ENCODE data around the gene CRADD. TPM values are rescaled to one million over a fixed set of nuclear protein-coding genes. Genes with fewer than 3 reads are reported as not detected.

Gene CRADD
- total RNA-seq, 1 experiment from 2014 or later = 9.6 TPM

- DNase-seq = no peak
- Histone ChIP-seq H3K36me3 (replicated peaks; ENCODE audit: control insufficient read depth, insufficient read depth, low read length) (no peaks in the 10 kb centered on the region), H3K4me3 (ENCODE audit: insufficient read depth, low read depth, low read length) (no peak overlapping the region), H3K27me3 (ENCODE audit: control insufficient read depth, insufficient read depth, low read length) (no peaks in the 10 kb centered on the region)
Measured at GRCh38 chr12:93813972-93814821, 137.0 kb downstream of the CRADD start.

- Histone ChIP-seq H3K27me3 (ENCODE audit: control insufficient read depth, insufficient read depth, low read length) (no peaks in the 10 kb centered on the region), H3K4me3 (ENCODE audit: insufficient read depth, low read depth, low read length) (no peak overlapping the region), H3K36me3 (replicated peaks; ENCODE audit: control insufficient read depth, insufficient read depth, low read length) (no peaks in the 10 kb centered on the region)
- no peak for DNase-seq
Measured at GRCh38 chr12:93818488-93819049, 141.4 kb downstream of the CRADD start.

GRCh38 chr12:93819050-93819491, 141.9 kb downstream of the CRADD start:
- no peak for DNase-seq
- Histone ChIP-seq H3K4me3 (ENCODE audit: insufficient read depth, low read depth, low read length) (no peak overlapping the region), H3K27me3 (ENCODE audit: control insufficient read depth, insufficient read depth, low read length) (no peaks in the 10 kb centered on the region; the same call in 1 of the 2 replicates), H3K36me3 (replicated peaks; ENCODE audit: control insufficient read depth, insufficient read depth, low read length) (no peaks in the 10 kb centered on the region)

GRCh38 chr12:93823616-93824391, 146.6 kb downstream of the CRADD start:
- no peaks in the 10 kb centered on the region for H3K36me3 ChIP-seq (replicated peaks; ENCODE audit: control insufficient read depth, insufficient read depth, low read length)
- H3K27me3 ChIP-seq (ENCODE audit: control insufficient read depth, insufficient read depth, low read length) = no peaks in the 10 kb centered on the region; the same call in 1 of the 2 replicates
- no peak overlapping the region for H3K4me3 ChIP-seq (ENCODE audit: insufficient read depth, low read depth, low read length)
- no peak for DNase-seq

GRCh38 chr12:93824514-93825500, 147.6 kb downstream of the CRADD start:
- peak; percentile 62 for DNase-seq
- H3K27me3 ChIP-seq (ENCODE audit: control insufficient read depth, insufficient read depth, low read length) = no peaks in the 10 kb centered on the region; the same call in 1 of the 2 replicates
- no peak overlapping the region for H3K4me3 ChIP-seq (ENCODE audit: insufficient read depth, low read depth, low read length)
- H3K36me3 ChIP-seq (replicated peaks; ENCODE audit: control insufficient read depth, insufficient read depth, low read length) = no peaks in the 10 kb centered on the region

- Histone ChIP-seq H3K36me3 (replicated peaks; ENCODE audit: control insufficient read depth, insufficient read depth, low read length) (no peaks in the 10 kb centered on the region), H3K27me3 (ENCODE audit: control insufficient read depth, insufficient read depth, low read length) (no peaks in the 10 kb centered on the region; the same call in 1 of the 2 replicates), H3K4me3 (ENCODE audit: insufficient read depth, low read depth, low read length) (no peak overlapping the region)
- DNase-seq = no peak
Measured at GRCh38 chr12:93825501-93825888, 148.3 kb downstream of the CRADD start.

- Histone ChIP-seq H3K36me3 (replicated peaks; ENCODE audit: control insufficient read depth, insufficient read depth, low read length) (no peaks in the 10 kb centered on the region), H3K27me3 (ENCODE audit: control insufficient read depth, insufficient read depth, low read length) (no peaks in the 10 kb centered on the region; the same call in 1 of the 2 replicates), H3K4me3 (ENCODE audit: insufficient read depth, low read depth, low read length) (no peak overlapping the region)
- DNase-seq = no peak
Measured at GRCh38 chr12:93825931-93826555, 148.9 kb downstream of the CRADD start.

- DNase-seq = no peak
- Histone ChIP-seq H3K36me3 (replicated peaks; ENCODE audit: control insufficient read depth, insufficient read depth, low read length) (no peaks in the 10 kb centered on the region), H3K27me3 (ENCODE audit: control insufficient read depth, insufficient read depth, low read length) (no peaks in the 10 kb centered on the region; the same call in 1 of the 2 replicates)
Measured at GRCh38 chr12:93827179-93827578, 150.0 kb downstream of the CRADD start.

GRCh38 chr12:93827669-93828068, 150.5 kb downstream of the CRADD start:
- DNase-seq = no peak

More at GRCh38 chr12:93827179-93827578, 150.0 kb downstream of the CRADD start:
- H3K4me3 ChIP-seq (ENCODE audit: insufficient read depth, low read depth, low read length) = no peak overlapping the region

GRCh38 chr12:93829016-93829415, 151.8 kb downstream of the CRADD start:
- Histone ChIP-seq H3K36me3 (replicated peaks; ENCODE audit: control insufficient read depth, insufficient read depth, low read length) (no peaks in the 10 kb centered on the region), H3K27me3 (ENCODE audit: control insufficient read depth, insufficient read depth, low read length) (no peaks in the 10 kb centered on the region), H3K4me3 (ENCODE audit: insufficient read depth, low read depth, low read length) (no peak overlapping the region)
- DNase-seq = no peak

More at GRCh38 chr12:93827669-93828068, 150.5 kb downstream of the CRADD start:
- no peak overlapping the region for H3K4me3 ChIP-seq (ENCODE audit: insufficient read depth, low read depth, low read length)
- H3K36me3 ChIP-seq (replicated peaks; ENCODE audit: control insufficient read depth, insufficient read depth, low read length) = no peaks in the 10 kb centered on the region
- H3K27me3 ChIP-seq (ENCODE audit: control insufficient read depth, insufficient read depth, low read length) = no peaks in the 10 kb centered on the region; the same call in 1 of the 2 replicates

GRCh38 chr12:93831374-93831773, 154.2 kb downstream of the CRADD start:
- H3K27me3 ChIP-seq (ENCODE audit: control insufficient read depth, insufficient read depth, low read length) = no peaks in the 10 kb centered on the region
- no peak overlapping the region for H3K4me3 ChIP-seq (ENCODE audit: insufficient read depth, low read depth, low read length)
- no peak for DNase-seq
- H3K36me3 ChIP-seq (replicated peaks; ENCODE audit: control insufficient read depth, insufficient read depth, low read length) = no peaks in the 10 kb centered on the region

- no peak overlapping the region for H3K4me3 ChIP-seq (ENCODE audit: insufficient read depth, low read depth, low read length)
- no peaks in the 10 kb centered on the region for H3K27me3 ChIP-seq (ENCODE audit: control insufficient read depth, insufficient read depth, low read length)
- DNase-seq = no peak
- H3K36me3 ChIP-seq (replicated peaks; ENCODE audit: control insufficient read depth, insufficient read depth, low read length) = no peaks in the 10 kb centered on the region
Measured at GRCh38 chr12:93832131-93832530, 155.0 kb downstream of the CRADD start.

GRCh38 chr12:93833946-93834345, 156.8 kb downstream of the CRADD start:
- Histone ChIP-seq H3K27me3 (ENCODE audit: control insufficient read depth, insufficient read depth, low read length) (no peaks in the 10 kb centered on the region), H3K36me3 (replicated peaks; ENCODE audit: control insufficient read depth, insufficient read depth, low read length) (no peaks in the 10 kb centered on the region), H3K4me3 (ENCODE audit: insufficient read depth, low read depth, low read length) (no peak overlapping the region)
- DNase-seq = no peak
